Activated naive CD8-positive, alpha-beta T cell treated with anti-CD3 and anti-CD28 coated beads for 36 hours (primary cell): ENCODE results near the gene CA12. TPM values are rescaled to one million over a fixed set of nuclear protein-coding genes. Genes with fewer than 3 reads are reported as not detected.
A peak's percentile ranks its signal among the peaks of the same experiment; 100 is the strongest.

ENCODE experiments used
- DNase-seq: peaks from one replicate; pipeline ENCODE4 v3.0.0; 2021
- H3K27ac Mint-ChIP-seq: one replicate; pipeline ENCODE4 v1.8.0; 2022; ENCODE audit warnings: mild to moderate bottlenecking, moderate library complexity, mixed read lengths
- H3K27me3 Mint-ChIP-seq: one replicate; pipeline ENCODE4 v1.8.0; 2022; ENCODE audit warnings: mild to moderate bottlenecking, mixed read lengths
- H3K36me3 Mint-ChIP-seq: one replicate; pipeline ENCODE4 v1.8.0; 2021; ENCODE audit warnings: mild to moderate bottlenecking, mixed read lengths
- H3K4me1 Mint-ChIP-seq: one replicate; pipeline ENCODE4 v1.8.0; 2021; ENCODE audit warnings: mixed read lengths
- H3K4me3 Mint-ChIP-seq: one replicate; pipeline ENCODE4 v1.8.0; 2022; ENCODE audit warnings: mild to moderate bottlenecking, moderate library complexity, mixed read lengths
- H3K9me3 Mint-ChIP-seq: one replicate; pipeline ENCODE4 v1.8.0; 2022; ENCODE audit warnings: mixed read lengths
- total RNA-seq, 2 experiments: library from RNA; stranded (reverse); gene quantifications; one replicate each; pipeline ENCODE4 v1.2.3, GENCODE V29; 2021

CA12 gene
- total RNA-seq, 2 experiments from 2014 or later = 0.39 TPM; not detected in 1

- DNase-seq = no peak
- peak overlapping the region; percentile 42 for H3K27ac Mint-ChIP-seq
Observed at GRCh38 chr15:63277893-63278456, 103.7 kb downstream of the CA12 start.

GRCh38 chr15:63277038-63277892 is 104.4 kb downstream of the CA12 start, which contains the start of gene APH1B:
TSS of gene APH1B (plus strand) at chr15:63277605. CDS start at chr15:63277624, 19 bp downstream.
- peaks cover 3% of the 10 kb centered on the region for H3K9me3 Mint-ChIP-seq

More at GRCh38 chr15:63277893-63278456, 103.7 kb downstream of the CA12 start:
- H3K36me3 Mint-ChIP-seq = peaks cover 17% of the 10 kb centered on the region
- peaks cover 30% of the 10 kb centered on the region for H3K4me1 Mint-ChIP-seq
- peak overlapping the region; percentile 74 for H3K4me3 Mint-ChIP-seq
- H3K27me3 Mint-ChIP-seq = no peaks in the 10 kb centered on the region
- no peaks in the 10 kb centered on the region for H3K9me3 Mint-ChIP-seq

GRCh38 chr15:63276342-63277037 is 105.2 kb downstream of the CA12 start:
- peaks cover 33% of the 10 kb centered on the region for H3K4me1 Mint-ChIP-seq
- peak overlapping the region; percentile 90 for H3K27ac Mint-ChIP-seq
- peaks cover 28% of the 10 kb centered on the region for H3K36me3 Mint-ChIP-seq
- H3K9me3 Mint-ChIP-seq = peaks cover 3% of the 10 kb centered on the region
- H3K27me3 Mint-ChIP-seq = no peaks in the 10 kb centered on the region
- H3K4me3 Mint-ChIP-seq = peak overlapping the region; percentile 90
- DNase-seq = no peak

More at GRCh38 chr15:63277038-63277892, 104.4 kb downstream of the CA12 start, which contains the start of gene APH1B:
- DNase-seq = peak; percentile 79
- H3K27me3 Mint-ChIP-seq = no peaks in the 10 kb centered on the region
- H3K4me1 Mint-ChIP-seq = peaks cover 33% of the 10 kb centered on the region
- H3K27ac Mint-ChIP-seq = peak within 1 kb of the TSS; percentile 90
- peak within 1 kb of the TSS; percentile 90 for H3K4me3 Mint-ChIP-seq
- H3K36me3 Mint-ChIP-seq = peaks cover 24% of the 10 kb centered on the region

- Mint-ChIP-seq H3K27ac (peak overlapping the region; percentile 47), H3K9me3 (peaks cover 3% of the 10 kb centered on the region), H3K27me3 (no peaks in the 10 kb centered on the region), H3K36me3 (peaks cover 44% of the 10 kb centered on the region), H3K4me1 (peaks cover 30% of the 10 kb centered on the region), H3K4me3 (no peak overlapping the region)
- no peak for DNase-seq
Observed at GRCh38 chr15:63274427-63274826, 107.2 kb downstream of the CA12 start.

Other genes starting within 250 kb of the CA12 start
- gene RPS27L, start 224.4 kb downstream of the CA12 start, total RNA-seq = 100 to 1,000 TPM; 132 TPM
- gene RAB8B, start 192.2 kb downstream of the CA12 start, total RNA-seq = 100 to 1,000 TPM; 231 to 239 TPM
- gene APH1B, start 104.2 kb downstream of the CA12 start, total RNA-seq = 1 to 10 TPM; 9.3 to 9.4 TPM
- gene USP3, start 122.7 kb upstream of the CA12 start, total RNA-seq = 10 to 100 TPM; 42.2 to 46.0 TPM
- gene FBXL22, start 215.5 kb upstream of the CA12 start, total RNA-seq = under 1 TPM; 0.52 to 0.76 TPM